Vagina (tissue), 2 donors: ENCODE measurements around the gene DARS2.

Experiments used
- CTCF ChIP-seq, 3 experiments: fragments of 450-650 bp in 2 of 3; fragments of 200-600 bp in 1 of 3; sonication (generic) in 1 of 3; IDR thresholded peaks; one replicate each; pipeline ENCODE4 v1.5.1; 2017 to 2019; ENCODE audit warnings: antibody characterized with exemption in 3 of 3, mild to moderate bottlenecking in 2 of 3, moderate library complexity in 2 of 3
- POLR2A ChIP-seq, 2 donors: fragments of 450-650 bp; IDR thresholded peaks; one replicate each; pipeline ENCODE4 v1.6.1; 2017; ENCODE audit warnings: antibody characterized with exemption in 2 of 2, mild to moderate bottlenecking in 2 of 2, moderate library complexity in 2 of 2
- POLR2AphosphoS5 ChIP-seq, 2 donors: sonication (generic); formaldehyde crosslinking; IDR thresholded peaks; one replicate each; pipeline ENCODE4 v1.9.0; 2017; ENCODE audit warnings: antibody characterized with exemption in 2 of 2, mild to moderate bottlenecking in 2 of 2, low read depth in 1 of 2; ENCODE audit not compliant: insufficient read depth in 1 of 2

- TF ChIP-seq CTCF (IDR thresholded peaks at IDR 0.05), result no peak
- no peak for TF ChIP-seq POLR2A (IDR thresholded peaks at IDR 0.05)
- TF ChIP-seq POLR2AphosphoS5 (IDR thresholded peaks at IDR 0.05; ENCODE audit: insufficient read depth in 1 of 2, low read depth in 1 of 2), result no peak
These were observed 38.3 kb downstream of the DARS2 start for GRCh38 chr1:173862769-173863223.
